T-helper 2 cell treated with Interferon-gamma antibody and Interleukin-4, amounts not matched to agents 100 ng/mL and 5 ng/mL, for 36 hours (primary cell): Measurements from ENCODE around the gene USP43. TPM values are rescaled to one million over a fixed set of nuclear protein-coding genes. Genes with fewer than 3 reads are reported as not detected.

Source experiments
- intact Hi-C: fragments of 100-400 bp; cut with micrococcal nuclease; formaldehyde crosslinking; loops from one replicate; pipeline ENCODE4 v1.15.1; 2023
- total RNA-seq: library from RNA; stranded (reverse); gene quantifications from 2 replicates; pipeline ENCODE4 v1.2.3, GENCODE V29; 2022

USP43 gene
- total RNA-seq, 1 donor from 2014 or later = 0.14 TPM

DNA sequence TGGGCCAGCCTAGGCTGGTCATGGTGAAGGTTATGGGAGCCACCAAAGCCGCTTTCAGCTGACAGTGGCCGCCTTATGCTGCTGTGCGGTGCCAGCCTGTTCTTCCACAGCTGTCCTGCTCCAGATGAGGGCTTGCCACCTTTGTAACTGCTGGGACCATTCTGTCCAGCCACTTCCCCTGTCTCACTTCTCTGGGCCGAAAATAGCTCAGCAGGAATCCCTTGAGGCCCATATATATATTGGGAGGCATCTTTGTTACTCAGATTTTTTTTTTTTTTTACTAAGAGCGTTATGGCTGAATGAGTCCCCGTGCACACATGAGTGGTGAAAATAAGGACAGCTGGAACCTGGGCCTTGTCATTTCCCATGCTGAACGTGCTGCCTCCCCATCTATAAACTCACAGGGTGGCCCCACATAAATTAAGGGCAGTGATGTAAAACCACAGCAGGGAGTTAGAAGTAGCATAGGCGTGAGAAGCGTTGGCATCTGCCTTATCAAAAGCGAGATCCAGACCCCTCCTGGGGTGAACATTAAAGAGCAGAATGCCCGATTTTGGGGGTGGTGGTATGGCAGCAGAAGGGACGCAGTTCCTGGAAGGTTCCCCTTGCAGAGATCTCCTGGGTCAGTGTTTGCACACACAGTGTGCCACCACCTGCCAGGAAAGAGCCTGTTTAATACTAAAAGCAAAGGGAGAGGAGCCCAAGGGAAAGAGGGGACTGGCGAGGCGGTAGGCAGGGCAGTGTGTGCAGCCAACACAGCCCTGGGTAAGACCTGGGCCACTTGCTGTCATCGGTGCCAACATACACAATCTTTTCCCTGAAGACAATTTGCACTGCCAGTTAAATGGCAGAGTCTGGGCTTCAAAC lies 57.8 kb downstream of the USP43 start:
- intact Hi-C loops = no loop called here

- intact Hi-C loops = no loop called here
These were observed 58.4 kb downstream of the USP43 start for GRCh38 chr17:9703781-9704082.

GRCh38 chr17:9705745-9706144 lies 60.4 kb downstream of the USP43 start:
- intact Hi-C loops = no loop called here

DNA sequence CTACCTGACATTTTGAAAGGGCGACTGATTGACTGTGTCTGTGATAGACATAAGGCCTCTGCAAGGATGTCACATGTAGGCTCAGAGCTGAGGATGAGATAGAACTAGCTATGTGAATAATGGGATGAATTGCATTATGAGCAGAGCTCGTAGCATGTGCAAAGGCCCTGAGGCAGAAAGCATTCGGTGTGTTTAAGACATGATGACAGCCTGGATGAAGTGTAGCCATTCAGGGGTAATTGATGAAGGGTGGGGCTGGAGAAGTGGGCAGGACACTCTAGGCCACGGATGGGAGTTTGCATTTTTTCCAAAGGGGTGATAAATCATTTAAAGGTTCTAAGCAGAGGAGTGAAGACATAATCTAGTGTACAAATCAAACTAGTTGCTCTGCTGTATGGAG lies 62.6 kb downstream of the USP43 start:
- intact Hi-C loops = no loop called here

- intact Hi-C loops = no loop called here
These were observed 69.5 kb downstream of the USP43 start for GRCh38 chr17:9714801-9715200.

- intact Hi-C loops = no loop called here
These were observed 70.2 kb downstream of the USP43 start for GRCh38 chr17:9715503-9716016.

- intact Hi-C loops = no loop called here
These were observed 80.3 kb downstream of the USP43 start for GRCh38 chr17:9725575-9725974.

DNA sequence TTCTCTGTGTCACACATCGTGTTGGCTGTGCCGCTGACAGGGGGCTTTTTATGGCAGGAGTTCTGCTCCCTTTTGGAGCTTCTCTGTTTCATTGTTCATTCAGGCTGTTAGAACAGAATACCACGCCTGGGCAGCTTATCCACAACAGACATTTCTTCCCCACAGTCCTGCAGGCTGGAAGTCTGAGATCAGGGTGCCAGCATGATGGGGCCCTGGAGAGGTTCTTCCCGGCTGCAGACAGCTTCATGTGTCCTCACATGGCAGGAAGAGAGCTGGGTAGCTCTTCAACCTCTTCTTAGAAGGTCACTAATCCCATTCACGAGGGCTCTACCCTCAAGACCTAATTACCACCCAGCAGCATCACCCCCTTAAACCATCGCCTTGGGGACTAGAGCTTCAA lies 81.0 kb downstream of the USP43 start:
- intact Hi-C loops = no loop called here

GRCh38 chr17:9728005-9728404 lies 82.7 kb downstream of the USP43 start:
- intact Hi-C loops = no loop called here

DNA sequence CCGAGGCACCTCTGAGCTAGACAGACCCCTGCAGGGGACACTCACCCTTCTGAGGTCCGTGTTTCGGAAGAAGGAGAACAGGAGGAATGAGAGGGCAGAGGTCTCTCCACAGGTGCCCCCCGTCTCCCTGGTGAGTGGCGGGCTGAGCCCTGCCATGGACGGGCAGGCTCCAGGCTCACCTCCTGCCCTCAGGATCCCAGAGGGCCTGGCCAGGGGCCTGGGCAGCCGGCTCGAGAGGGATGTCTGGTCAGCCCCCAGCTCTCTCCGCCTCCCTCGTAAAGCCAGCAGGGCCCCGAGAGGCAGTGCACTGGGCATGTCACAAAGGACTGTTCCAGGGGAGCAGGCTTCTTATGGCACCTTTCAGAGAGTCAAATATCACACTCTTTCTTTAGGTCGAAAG lies 83.2 kb downstream of the USP43 start:
- intact Hi-C loops = no loop called here

GRCh38 chr17:9729034-9729650 lies 83.8 kb downstream of the USP43 start:
- intact Hi-C loops = no loop called here

DNA sequence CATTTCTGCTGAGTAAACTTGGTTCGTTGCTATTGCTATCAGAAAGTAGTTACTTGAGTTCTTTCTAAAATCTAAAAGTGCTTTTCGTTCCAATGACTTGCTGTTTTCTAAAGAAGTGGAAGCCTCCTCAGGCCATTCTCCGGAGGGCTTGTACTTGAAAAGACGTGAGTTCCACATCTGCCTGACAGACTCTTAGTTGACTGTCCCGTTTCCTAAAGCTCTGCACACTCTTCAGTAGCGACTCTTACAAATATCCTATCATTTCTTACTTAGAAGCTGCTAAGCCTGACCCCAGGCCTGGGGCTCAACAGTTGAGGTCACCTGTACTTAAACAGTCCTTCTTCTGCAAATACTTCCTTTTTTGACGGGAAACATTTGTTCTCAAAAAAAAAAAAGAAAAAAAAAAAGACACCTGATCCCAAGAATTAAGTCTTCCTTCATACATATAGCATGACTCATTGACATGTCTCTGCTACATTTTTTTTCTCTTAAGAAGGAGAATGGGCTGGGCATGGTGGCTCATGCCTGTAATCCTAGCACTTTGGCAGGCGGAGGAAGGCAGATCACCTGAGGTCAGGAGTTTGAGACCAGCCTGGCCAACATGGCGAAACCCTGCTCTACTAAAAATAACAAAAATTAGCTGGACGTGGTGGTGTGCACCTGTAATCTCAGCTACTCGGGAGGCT lies 84.6 kb downstream of the USP43 start:
- intact Hi-C loops = no loop called here

DNA sequence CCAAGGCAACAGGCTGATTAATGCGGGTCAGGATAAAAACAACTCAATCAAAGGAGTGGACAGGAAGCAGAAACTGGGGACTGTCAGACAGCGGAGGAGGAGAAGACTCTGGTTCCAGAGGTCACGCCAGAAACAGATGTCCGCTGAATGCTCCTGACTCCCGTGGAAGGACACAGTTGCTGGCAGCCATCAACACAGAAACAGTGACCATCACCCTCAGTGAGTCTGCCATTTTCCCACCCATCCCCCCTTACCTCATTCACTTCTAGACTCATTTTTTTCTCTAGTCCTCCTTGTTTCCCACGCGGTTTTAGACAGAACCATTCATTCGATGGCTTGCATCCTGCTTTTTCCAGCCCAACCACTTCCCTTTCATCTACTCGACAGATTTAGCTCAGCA lies 105.2 kb downstream of the USP43 start:
- intact Hi-C loops = no loop called here

- intact Hi-C loops = no loop called here
These were observed 109.8 kb downstream of the USP43 start for GRCh38 chr17:9755083-9755482.

DNA sequence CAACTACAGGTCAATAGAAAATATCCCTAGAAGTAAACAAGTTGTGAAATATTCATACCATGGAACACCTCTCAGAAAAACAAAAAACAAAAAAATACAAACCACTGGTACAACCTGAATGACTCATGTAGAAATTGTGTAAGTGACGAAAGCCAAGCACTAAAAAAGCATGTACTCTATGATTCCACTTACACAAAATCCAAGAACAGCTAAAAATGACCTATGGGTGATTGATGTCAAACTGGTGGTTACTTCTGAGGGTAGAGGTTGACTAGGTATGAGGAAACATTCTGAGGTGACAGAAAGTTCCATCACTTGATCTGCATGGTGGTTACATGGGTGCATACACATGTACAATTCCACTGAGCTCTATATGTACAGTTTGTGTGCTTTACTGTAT lies 114.9 kb downstream of the USP43 start:
- intact Hi-C loops = no loop called here

GRCh38 chr17:9763643-9764042 lies 118.3 kb downstream of the USP43 start:
- intact Hi-C loops = no loop called here

DNA sequence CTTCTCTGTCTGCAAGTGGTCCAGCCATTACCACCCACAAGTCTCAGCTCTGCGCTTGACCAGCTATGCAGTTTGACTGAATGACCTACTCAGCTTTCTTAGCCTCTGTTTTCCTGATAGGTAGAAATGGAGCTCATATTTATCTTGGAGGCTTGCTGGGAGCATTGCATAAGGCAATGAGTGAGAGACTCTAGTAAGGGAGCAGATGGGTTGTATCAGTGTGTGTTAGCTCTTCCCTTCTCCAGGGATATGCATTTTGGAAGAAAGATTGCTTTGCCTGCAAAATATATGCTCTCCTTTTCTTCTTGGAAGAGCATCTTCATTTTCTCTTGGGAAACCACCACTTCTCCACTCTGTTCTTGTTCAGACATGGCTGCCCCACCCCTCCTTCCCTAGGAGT lies 120.0 kb downstream of the USP43 start:
- intact Hi-C loops = no loop called here

GRCh38 chr17:9766970-9767369 lies 121.7 kb downstream of the USP43 start:
- intact Hi-C loops = no loop called here

DNA sequence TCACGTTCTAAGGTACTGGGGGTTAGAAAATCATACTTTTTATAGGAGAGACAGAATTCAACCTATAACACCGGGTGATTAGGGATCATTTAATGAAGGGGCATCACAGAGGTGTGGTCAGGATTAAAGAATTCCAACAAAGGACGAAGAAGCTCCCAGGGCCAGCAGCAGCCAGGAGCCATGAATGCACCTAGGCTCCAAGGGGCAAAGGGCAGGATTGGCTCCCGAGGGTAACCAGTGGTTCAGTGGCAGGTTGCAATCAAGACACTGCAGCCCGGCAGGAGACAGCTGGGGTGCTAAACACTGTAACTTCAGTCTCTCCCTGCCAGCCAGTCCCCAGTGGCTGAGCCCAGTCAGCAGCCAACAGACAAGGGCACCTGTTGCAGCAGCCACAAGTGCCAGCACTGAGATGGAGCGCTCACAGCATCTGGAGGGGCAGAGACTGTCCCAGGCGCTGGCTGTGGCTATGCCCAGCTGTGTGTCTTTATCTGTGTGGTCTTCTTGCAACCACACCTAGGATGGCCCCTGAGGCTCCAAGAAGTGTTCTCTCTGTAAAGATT lies 122.2 kb downstream of the USP43 start:
- intact Hi-C loops = no loop called here

DNA sequence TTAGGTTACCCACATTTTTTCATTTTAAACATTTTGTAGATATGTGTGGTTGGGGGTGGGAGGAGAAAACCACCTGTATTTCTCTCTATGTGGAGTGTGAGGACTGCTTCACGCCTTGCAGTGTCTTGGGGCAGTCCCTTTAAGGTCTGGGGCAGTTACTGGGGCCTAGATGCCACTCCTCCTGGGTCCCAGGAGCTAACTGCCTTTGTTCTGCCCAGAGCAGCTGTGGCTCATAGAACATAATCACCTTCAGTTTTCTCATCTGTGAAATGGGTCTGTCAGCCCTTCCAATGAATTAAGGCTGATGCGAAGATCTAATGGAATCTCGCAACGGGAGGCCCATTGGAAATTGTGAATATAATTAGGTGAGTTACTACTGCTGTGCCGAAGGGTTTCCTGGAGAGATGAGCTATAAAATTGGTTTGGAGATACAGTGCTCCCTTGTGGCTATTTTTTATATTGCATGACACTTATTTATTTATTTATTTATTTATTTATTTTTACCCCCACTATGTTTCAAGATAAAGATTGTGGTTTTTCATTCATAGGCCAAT lies 123.1 kb downstream of the USP43 start:
- intact Hi-C loops = no loop called here

DNA sequence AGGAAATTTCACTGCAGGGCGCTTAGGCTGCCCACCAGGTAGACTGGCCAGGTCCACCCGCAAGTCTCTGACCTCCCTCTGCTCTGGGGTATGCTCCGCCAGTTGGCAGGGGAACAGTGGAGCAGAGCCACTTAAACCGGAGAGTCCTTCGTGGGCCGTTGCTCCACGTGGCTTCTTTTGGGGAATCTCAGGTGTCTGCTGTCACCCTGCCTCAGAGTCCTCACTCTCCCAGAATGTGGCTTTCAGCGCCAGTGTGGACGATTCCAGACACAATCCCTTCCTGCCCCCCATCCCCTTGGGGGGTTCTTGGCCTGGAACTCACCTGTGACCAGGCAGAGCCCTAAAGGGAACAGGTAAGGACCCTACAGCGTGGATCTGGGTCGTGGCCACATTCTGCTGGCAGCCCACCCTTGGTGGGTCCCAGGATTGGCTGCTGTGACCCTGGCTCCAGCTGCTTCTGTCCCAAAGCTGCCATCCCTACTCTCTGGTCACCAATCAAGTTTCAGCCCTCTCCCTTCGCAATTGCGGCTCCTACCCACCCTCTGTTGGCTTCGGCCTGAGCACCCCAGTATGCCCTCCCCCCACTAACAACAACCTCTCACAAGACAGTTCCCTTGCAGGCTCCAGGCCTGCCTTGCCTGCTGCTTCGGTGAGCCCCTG lies 123.8 kb downstream of the USP43 start:
- intact Hi-C loops = no loop called here
